OCI-LY3 (cell line): Measurements from ENCODE around the gene CCR4.

Experiments used
- EZH2phosphoT487 ChIP-seq: fragments of 200-600 bp; shearing (Covaris generic); IDR thresholded peaks from 2 replicates; pipeline ENCODE4 v1.6.1; 2018; ENCODE audit warnings: antibody characterized with exemption, mixed run types, low read depth
- TF ChIP-seq, protein P1 (sequence below): fragments of 200-600, 300-600 bp; sonication (generic); IDR thresholded peaks from 2 replicates; pipeline ENCODE4 v1.5.1; 2014; ENCODE audit warnings: antibody characterized with exemption, low read length, low read depth

DNA sequence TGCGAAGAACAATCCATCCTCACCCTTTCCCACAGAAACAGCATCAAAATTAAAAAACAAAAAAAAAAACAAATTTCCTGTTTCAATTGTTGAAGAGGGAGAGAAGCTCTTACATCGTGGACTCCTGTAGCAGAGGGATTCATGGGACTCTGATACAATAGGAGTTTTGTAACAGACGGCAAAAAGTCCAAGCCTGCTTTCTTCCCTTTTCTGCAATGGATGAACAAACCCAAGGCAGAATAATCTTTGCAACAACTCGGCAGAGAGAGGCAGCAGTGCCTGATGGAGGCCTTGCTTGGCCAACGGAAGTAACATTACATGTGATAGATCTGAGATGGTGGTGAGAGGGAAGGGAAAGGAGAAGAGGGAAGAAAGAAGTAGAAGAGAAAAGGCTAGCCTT is 26.9 kb downstream of the CCR4 start:
- TF ChIP-seq, protein P1, sequence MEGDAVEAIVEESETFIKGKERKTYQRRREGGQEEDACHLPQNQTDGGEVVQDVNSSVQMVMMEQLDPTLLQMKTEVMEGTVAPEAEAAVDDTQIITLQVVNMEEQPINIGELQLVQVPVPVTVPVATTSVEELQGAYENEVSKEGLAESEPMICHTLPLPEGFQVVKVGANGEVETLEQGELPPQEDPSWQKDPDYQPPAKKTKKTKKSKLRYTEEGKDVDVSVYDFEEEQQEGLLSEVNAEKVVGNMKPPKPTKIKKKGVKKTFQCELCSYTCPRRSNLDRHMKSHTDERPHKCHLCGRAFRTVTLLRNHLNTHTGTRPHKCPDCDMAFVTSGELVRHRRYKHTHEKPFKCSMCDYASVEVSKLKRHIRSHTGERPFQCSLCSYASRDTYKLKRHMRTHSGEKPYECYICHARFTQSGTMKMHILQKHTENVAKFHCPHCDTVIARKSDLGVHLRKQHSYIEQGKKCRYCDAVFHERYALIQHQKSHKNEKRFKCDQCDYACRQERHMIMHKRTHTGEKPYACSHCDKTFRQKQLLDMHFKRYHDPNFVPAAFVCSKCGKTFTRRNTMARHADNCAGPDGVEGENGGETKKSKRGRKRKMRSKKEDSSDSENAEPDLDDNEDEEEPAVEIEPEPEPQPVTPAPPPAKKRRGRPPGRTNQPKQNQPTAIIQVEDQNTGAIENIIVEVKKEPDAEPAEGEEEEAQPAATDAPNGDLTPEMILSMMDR: no peak
- TF ChIP-seq EZH2phosphoT487: no peak
